OCI-LY7 (cell line): ENCODE data around the gene SPOCK1.

Source experiments
- CTCF ChIP-seq: fragments of 200-600 bp; sonication (generic); conservative IDR thresholded peaks from 2 replicates; pipeline ENCODE4 v1.5.1; 2014; ENCODE audit warnings: mild to moderate bottlenecking, antibody characterized with exemption, low read length, moderate library complexity, mixed read lengths
- EZH2phosphoT487 ChIP-seq: fragments of 200-600 bp; sonication (generic); IDR thresholded peaks from 2 replicates; pipeline ENCODE4 v1.6.1; 2018; ENCODE audit warnings: low read depth, borderline replicate concordance, mild to moderate bottlenecking, mixed run types, antibody characterized with exemption, low read length, moderate library complexity, mixed read lengths

DNA sequence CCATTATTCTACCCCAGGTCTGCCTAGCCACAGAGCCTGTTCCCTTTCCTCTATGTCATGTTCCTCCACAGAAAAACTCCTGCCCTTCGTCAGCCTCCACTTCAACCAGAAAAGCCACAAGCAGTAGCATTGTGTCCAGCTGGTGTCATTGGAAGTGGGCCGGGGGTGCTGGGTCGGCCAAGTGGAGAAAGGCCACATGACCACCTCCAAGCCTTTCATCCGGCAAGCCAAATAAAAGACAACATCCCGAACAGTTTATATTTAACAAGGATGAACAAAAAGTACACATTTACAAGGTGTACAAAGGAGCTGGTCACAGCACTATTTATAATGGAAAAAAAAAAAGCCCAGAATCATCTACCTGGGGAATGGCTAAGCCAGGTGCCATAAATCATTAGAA, 16.1 kb upstream of the SPOCK1 start:
- TF ChIP-seq CTCF, result no peak
- TF ChIP-seq EZH2phosphoT487, result no peak
